GM19463 (cell line): Measurements from ENCODE around the gene TMEM59L.

ENCODE experiments used
- ATAC-seq: cut with Tn5 transposase; IDR thresholded peaks from one replicate; pipeline ENCODE4 v1.9.1; 2021; ENCODE audit warnings: mild to moderate bottlenecking, moderate library complexity; ENCODE audit not compliant: unreplicated experiment

The TMEM59L gene

GRCh38 chr19:18608102-18608804 lies 4.4 kb upstream of the TMEM59L start:
- ATAC-seq: no peak

GRCh38 chr19:18608805-18609716 lies 3.6 kb upstream of the TMEM59L start:
- ATAC-seq: no peak

GRCh38 chr19:18609717-18610051 lies 3.0 kb upstream of the TMEM59L start:
- ATAC-seq: no peak

- no peak for ATAC-seq
These were observed 2.5 kb upstream of the TMEM59L start for GRCh38 chr19:18610245-18610555.

GRCh38 chr19:18610556-18611326 lies 1.9 kb upstream of the TMEM59L start:
- no peak for ATAC-seq

- ATAC-seq: no peak
These were observed 1.2 kb upstream of the TMEM59L start for GRCh38 chr19:18611327-18612050.

GRCh38 chr19:18612051-18612771 lies 459 bp upstream of the TMEM59L start:
- ATAC-seq: no peak

- no peak for ATAC-seq
These were observed 1.0 kb downstream of the TMEM59L start for GRCh38 chr19:18613589-18614234.

GRCh38 chr19:18616023-18616422 lies 3.4 kb downstream of the TMEM59L start:
- ATAC-seq: no peak

GRCh38 chr19:18617562-18617961 lies 4.9 kb downstream of the TMEM59L start:
- no peak for ATAC-seq

GRCh38 chr19:18618236-18618635 lies 5.6 kb downstream of the TMEM59L start:
- no peak for ATAC-seq

GRCh38 chr19:18620311-18620710 lies 7.6 kb downstream of the TMEM59L start:
- ATAC-seq: no peak

- ATAC-seq: no peak
These were observed 8.2 kb downstream of the TMEM59L start for GRCh38 chr19:18620902-18621301.

GRCh38 chr19:18626906-18627305 lies 14.2 kb downstream of the TMEM59L start:
- ATAC-seq: no peak

- ATAC-seq: no peak
These were observed 16.8 kb downstream of the TMEM59L start for GRCh38 chr19:18629166-18630088.

GRCh38 chr19:18633321-18633720 lies 20.7 kb downstream of the TMEM59L start:
- no peak for ATAC-seq

GRCh38 chr19:18634612-18635297 lies 22.1 kb downstream of the TMEM59L start:
- ATAC-seq: no peak

GRCh38 chr19:18635831-18636182 lies 23.1 kb downstream of the TMEM59L start:
- no peak for ATAC-seq
